ENCODE results near the gene NGB. TPM values are rescaled to one million over a fixed set of nuclear protein-coding genes. Genes with fewer than 3 reads are reported as not detected.

Gene NGB
- total and polyA plus RNA-seq, 9 of the 15 experiments (the other 6 are each of a cell fraction or from before 2014, with no cell fraction given) = not detected

DNA sequence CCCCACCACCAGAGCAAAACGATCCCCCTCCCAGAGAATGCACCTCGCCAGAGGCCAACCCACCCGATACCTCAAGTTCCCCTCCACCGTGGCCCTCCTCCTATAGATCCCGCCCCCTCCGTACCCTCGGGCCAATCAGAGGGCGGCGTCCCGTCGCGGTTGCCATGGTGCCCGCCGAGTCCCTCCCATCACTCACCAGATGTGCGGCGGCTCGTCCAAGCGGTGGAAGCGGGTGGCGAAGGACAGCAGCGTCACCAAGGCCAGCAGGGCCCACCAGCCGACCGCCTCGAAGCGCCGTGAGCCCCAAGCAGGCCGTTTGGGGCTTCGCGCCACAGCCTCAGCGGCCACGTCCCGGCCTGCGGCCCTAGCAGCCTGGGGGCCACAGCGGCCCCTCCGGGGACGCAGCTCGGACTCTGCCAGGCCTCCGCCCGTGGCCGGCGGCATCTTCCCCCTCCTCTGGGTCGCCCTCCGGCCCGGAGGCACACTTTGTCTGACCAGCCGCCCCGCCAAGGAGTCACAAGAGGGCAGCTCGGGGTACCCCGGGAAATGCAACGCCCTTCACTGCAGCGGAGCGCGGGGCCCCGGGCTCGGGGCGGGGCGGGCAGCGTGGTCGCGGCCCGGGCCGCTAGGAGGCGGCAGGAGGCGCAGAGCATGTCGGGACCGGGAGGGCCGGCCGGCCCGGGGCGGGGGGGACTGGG, 49.4 kb upstream of the NGB start, which contains the start of gene POMT2 (continued):
- TF ChIP-seq, protein P1, sequence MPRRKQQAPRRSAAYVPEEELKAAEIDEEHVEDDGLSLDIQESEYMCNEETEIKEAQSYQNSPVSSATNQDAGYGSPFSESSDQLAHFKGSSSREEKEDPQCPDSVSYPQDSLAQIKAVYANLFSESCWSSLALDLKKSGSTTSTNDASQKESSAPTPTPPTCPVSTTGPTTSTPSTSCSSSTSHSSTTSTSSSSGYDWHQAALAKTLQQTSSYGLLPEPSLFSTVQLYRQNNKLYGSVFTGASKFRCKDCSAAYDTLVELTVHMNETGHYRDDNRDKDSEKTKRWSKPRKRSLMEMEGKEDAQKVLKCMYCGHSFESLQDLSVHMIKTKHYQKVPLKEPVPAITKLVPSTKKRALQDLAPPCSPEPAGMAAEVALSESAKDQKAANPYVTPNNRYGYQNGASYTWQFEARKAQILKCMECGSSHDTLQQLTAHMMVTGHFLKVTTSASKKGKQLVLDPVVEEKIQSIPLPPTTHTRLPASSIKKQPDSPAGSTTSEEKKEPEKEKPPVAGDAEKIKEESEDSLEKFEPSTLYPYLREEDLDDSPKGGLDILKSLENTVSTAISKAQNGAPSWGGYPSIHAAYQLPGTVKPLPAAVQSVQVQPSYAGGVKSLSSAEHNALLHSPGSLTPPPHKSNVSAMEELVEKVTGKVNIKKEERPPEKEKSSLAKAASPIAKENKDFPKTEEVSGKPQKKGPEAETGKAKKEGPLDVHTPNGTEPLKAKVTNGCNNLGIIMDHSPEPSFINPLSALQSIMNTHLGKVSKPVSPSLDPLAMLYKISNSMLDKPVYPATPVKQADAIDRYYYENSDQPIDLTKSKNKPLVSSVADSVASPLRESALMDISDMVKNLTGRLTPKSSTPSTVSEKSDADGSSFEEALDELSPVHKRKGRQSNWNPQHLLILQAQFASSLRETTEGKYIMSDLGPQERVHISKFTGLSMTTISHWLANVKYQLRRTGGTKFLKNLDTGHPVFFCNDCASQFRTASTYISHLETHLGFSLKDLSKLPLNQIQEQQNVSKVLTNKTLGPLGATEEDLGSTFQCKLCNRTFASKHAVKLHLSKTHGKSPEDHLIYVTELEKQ (CRISPR knock-in tag; IDR thresholded peaks at IDR 0.05) = no peak
- TF ChIP-seq MEIS2 (IDR thresholded peaks at IDR 0.05; ENCODE audit: partially characterized antibody) (peak; percentile 73), SP2 (IDR thresholded peaks at IDR 0.05; ENCODE audit: extremely low read depth, low read depth, low read length, poor library complexity, severe bottlenecking) (peak; percentile 45), ESRRA (IDR thresholded peaks at IDR 0.05; ENCODE audit: borderline replicate concordance, low read depth) (no peak), KAT8 (IDR thresholded peaks at IDR 0.05; ENCODE audit: low read depth) (no peak), ZNF347 (CRISPR knock-in tag; IDR thresholded peaks at IDR 0.05; ENCODE audit: low read depth) (no peak), GABPA (tag; conservative IDR thresholded peaks at IDR 0.05; ENCODE audit: low read depth) (no peak), NRF1 (conservative IDR thresholded peaks at IDR 0.05 in 1 of 2, IDR thresholded peaks at IDR 0.05 in 1 of 2) (no peak), KDM5B (IDR thresholded peaks at IDR 0.05; ENCODE audit: insufficient replicate concordance, low read depth, low read length) (no peak), FOXK2 (conservative IDR thresholded peaks at IDR 0.05 in 1 of 2, IDR thresholded peaks at IDR 0.05 in 1 of 2; ENCODE audit: low read depth in 2 of 2) (no peak), ZBTB34 (CRISPR knock-in tag; IDR thresholded peaks at IDR 0.05) (no peak), THAP7 (CRISPR knock-in tag; IDR thresholded peaks at IDR 0.05) (no peak), SLC30A9 (CRISPR knock-in tag; IDR thresholded peaks at IDR 0.05) (no peak), NUFIP1 (IDR thresholded peaks at IDR 0.05; ENCODE audit: partially characterized antibody) (no peak), ZNF311 (CRISPR knock-in tag; IDR thresholded peaks at IDR 0.05) (no peak), NR2C1 (IDR thresholded peaks at IDR 0.05) (no peak), NR2C1 (tag; IDR thresholded peaks at IDR 0.05) (no peak), ZFP1 (CRISPR knock-in tag; IDR thresholded peaks at IDR 0.05) (no peak), FOXJ2 (tag; IDR thresholded peaks at IDR 0.05) (peak; percentile 75), KDM1A (IDR thresholded peaks at IDR 0.05) (no peak), FOXP1 (CRISPR knock-in tag; IDR thresholded peaks at IDR 0.05) (peak; percentile 74; the same call in 1 of the 2 replicates)
- TF ChIP-seq, protein P2, sequence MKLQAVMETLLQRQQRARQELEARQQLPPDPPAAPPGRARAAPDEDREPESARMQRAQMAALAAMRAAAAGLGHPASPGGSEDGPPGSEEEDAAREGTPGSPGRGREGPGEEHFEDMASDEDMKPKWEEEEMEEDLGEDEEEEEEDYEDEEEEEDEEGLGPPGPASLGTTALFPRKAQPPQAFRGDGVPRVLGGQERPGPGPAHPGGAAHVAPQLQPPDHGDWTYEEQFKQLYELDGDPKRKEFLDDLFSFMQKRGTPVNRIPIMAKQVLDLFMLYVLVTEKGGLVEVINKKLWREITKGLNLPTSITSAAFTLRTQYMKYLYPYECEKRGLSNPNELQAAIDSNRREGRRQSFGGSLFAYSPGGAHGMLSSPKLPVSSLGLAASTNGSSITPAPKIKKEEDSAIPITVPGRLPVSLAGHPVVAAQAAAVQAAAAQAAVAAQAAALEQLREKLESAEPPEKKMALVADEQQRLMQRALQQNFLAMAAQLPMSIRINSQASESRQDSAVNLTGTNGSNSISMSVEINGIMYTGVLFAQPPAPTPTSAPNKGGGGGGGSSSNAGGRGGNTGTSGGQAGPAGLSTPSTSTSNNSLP (IDR thresholded peaks at IDR 0.05; ENCODE audit: borderline replicate concordance, low read depth, low read length) = no peak
